NCI-H2107 treated with DMSO at 0.1 percent for 48 hours (cell line): ENCODE measurements around the gene MGAT5.

Experiments used
- DNase-seq: peaks from one replicate; lab custom pipeline; 2025; ENCODE audit not compliant: unreplicated experiment; lab: John Stamatoyannopoulos, UW

Gene MGAT5

DNA sequence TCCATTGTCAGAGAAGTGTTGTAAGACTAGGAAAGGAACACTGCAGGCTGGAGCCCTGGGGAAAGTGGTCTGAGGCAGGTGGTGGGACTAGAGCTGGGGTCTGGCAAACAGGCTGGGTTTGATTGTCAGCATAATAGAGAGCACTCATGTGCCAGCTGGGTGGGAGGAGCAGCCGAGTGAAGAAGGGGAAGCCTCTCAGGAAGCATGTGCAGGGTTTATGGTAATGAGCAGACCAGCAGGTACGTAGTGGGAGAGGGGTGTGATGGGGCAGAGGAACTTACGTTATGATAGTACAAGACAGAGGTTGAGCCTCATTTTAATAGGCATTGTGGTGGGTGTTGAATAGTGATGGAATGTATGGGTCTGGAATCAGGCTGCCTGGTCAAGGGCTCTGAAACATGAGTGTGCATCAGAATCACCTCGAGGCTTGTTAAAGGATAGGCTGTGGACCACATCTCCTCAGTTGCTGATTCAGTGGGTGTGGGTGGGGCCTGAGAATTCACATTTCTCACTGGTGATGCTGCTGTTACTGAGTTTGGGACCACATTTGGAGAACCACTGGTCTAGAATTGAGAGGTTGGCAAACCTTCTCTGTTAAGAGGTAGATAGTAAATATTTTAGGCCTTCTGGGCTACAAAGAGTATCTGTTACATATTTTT lies 1.7 kb upstream of the MGAT5 start:
- no peak for DNase-seq

DNA sequence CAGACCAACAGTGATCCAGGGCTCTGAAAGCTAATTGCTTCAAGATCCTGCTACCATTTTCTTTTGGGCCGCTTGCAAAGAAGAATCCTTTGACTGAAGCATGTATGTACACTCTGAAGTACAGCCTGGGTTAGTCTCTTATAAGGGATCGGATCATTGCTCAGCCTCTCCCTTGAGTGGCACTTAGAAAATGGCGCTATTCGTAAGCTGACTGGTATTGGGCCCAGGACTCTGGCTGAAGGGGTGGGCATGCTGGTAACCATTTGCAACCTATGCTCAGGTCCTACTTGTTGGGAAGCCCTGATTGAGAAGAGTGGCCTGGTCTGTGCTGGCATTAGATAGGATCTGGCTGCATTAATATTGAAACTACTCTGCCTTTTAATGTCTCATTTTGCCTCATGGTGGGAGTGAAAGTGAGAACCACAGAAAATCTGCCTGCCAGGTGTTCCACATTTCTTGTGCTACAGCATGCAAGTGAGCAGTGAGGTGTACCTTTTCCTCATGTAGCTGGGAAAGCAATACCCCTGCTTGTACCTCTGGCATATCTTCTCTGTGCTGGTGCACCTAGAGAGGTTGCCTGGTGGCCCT lies 661 bp upstream of the MGAT5 start:
- peak; percentile 19 for DNase-seq

DNA sequence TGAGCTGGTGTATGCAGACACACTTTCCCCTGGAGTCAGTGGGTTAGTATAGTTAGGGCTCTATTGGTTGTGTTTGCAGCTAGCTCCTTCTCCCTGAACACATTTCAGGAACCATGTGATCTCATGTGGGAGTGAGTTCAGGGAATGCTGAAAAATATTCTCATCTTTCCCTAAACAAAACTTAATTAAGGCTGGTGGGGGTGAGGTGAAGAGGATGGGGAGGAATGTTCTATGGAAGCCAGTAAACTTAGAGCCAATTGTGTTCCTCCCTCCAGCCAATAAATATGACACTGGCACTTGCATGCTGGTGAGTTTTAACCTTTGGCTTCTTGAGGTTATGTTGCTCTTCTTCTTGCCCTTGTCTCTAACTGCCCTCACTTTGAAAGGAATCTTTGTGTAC lies 952 bp downstream of the MGAT5 start:
- no peak for DNase-seq

DNA sequence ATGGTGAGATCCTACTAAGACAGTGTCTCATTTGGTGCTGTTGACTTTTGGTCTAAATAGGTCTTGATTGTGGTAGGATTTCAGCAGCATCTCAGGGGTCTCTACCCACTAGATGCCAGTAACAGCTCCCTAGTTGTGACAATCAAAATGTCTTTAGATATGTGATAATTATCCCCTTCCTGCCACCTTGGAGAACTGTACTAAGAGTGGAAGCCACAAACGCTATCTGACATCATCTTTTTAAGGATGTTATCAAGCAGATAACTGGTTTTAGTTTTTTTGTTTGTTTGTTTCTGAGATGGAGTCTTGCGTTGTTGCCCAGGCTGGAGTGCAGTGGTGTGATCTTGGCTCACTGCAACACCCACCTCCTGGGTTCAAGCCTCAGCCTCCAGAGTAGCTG lies 3.1 kb downstream of the MGAT5 start:
- no peak for DNase-seq

DNA sequence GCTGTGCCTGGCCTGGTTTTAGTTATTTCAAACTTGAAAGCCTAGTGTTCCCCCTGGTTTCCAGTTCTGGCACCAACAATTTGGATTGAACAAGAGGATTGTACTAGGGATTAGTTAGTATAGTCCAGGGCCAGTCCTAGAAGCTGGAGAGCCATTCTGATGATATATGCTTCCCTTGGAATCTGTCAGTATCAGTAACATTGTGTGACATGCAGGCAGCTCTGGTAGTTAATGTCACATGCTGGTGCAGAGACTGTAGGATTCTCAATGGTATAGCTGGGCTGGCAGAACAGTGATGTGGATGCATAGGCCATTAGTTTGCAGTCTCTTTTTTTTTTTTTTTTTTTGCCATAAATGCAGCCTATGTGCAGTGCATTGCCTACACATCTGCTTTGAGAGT lies 3.6 kb downstream of the MGAT5 start:
- DNase-seq = no peak

DNA sequence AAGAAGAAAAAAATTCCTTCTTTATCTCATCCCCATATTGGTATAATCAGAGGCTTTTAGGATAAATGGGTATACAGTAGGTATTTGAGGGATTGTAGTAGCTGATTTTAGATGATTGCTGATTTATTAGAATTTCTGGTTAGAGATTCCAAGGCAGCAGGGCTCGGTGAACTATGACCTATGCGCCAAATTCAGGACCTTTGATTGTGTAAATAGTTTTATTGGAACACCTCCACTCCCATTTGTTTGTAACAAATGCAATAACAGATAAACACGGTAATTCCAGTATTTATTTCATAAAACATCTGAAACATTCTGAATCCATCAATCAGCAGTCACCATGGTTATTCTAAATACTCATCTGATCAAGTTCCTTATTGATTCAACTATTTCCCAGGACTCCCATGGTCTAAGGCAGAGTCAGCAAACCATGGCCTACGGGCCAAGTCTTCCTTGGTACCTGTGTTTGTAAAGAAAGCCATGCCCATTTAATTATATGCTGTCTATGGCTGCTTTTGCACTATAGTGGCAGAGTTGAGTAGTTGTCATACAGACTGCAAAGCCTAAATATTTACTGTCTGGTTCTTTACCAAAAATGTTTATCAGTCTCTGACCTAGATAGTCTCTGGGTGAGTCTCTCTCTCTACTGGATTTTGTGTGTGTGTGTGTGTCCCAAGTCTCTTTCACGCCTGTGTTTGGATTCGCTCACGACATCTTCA lies 4.3 kb downstream of the MGAT5 start:
- DNase-seq = no peak

DNA sequence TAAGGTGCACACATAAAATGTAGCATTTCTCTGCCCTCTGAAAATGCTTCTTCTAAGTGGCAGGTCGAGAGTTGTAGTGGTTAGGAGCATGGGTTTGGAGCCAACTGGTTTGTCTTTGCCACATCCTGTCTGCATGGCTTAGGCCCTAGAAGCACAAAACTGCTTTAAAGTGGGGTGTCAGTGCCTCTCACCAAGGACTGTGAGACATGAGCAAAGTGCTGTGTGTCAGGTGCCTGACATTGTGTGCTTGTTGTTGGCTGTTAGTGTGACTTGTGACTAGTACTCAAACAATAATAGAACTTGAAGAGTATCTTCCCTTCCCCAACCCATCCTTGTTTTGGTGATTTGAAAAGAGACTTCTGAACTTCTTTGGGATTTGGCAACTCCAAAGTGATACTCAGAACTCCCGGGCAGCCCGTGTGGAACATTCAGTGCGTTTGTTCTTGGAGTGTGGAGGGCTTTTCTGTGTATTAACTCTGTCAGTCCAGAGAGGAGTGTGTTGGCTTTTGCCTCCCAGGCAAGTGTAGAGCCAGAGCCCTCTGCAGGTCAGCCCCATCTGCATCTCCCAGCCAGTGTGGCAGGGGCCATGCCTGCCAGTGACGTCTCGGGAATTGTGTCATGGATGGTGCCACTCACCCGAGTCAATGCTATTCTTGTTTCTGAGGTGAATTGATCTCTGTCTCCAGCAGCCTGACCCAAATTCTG lies 5.0 kb downstream of the MGAT5 start:
- DNase-seq = no peak

DNA sequence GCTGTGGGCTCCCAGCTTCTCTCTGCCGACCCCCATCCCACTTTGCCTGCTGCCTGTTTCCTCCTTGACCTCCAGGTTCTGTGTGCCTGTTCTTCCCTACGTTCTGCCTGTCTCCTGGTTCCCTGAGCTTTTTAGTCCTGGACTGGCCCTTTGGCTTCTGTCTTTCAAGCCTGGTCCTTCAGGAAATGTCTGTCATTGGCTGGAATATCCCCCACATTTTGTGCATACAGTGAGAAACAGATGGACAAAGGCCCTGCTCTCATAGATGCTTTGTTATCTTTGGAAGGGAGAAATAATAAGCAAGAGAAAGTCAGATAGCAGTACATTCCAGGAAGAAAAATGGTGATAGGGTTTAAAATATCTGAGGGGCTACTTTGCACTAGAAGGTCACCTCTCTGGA lies 5.7 kb downstream of the MGAT5 start:
- no peak for DNase-seq

DNA sequence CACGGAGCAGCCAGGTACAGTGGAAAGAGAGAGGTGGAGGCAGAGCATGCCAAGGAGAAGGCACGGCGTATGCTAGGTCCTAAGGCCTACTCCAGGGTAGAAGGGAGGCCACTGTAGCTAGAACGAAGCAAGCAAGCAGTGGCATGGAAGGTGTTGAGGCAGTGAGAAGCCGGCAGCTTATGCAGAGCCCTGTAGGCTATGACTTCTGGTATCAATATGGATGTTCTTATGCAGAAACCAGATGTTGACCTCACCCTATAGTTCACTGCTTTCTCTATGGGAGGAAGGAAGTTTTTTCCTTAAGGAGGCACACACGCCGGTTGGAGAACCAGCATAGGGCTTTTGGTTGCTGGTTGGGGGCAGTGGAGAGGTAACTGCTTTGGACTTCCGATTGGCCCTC lies 6.1 kb downstream of the MGAT5 start:
- DNase-seq = no peak

DNA sequence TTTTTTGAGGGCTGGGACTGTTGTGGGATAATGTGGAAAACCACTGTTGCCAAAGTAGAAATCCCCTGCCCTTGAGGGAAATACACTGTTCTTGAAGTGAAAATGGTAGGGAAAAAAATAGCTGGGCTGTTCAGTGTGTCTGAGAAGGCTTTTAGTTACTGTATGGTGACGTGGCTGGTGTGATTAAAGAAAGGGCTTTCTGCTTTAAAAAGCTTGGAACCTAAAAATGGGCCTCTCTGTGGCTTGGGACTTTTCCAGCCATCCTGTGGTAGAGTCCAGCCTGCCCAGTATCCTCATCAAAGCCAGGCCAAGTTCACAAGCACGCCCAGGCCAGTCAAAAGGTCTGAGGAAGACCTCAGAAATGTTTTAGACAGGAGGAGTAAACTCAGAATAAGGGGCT lies 6.8 kb downstream of the MGAT5 start:
- no peak for DNase-seq

DNA sequence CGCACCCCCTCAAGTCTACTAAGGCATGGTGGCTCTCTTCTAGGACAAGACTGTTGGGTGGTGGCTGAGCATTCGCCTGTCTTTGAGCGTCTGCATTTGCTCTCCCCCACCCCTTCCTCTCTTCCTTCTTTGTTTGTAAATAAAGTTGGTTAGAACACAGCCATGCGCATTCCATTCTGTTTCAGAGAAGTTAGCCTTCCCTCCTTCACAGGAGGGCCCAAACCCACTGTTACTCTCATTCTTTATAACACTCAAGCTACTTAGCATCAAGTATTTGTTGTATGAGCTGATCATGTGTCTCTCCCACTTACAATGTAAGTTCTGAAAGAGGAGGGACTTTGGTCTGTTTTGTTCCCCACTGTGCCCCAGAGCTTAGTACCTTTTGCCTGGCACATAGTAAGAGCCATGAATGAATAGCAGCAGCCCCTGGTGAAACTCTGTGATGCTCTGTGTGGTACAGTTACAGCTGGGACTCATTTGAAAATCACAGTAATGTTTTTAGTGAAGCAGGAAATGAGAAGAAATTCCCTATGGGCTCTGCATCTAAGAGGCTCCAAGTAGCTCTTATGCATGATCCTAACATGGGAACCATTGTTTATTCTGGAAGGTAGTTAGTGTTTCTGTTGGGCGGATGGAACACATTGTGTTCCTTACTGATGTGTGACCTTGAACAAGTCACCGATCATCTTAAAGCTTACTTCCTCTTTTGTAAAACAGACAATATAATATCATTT lies 7.7 kb downstream of the MGAT5 start:
- no peak for DNase-seq

DNA sequence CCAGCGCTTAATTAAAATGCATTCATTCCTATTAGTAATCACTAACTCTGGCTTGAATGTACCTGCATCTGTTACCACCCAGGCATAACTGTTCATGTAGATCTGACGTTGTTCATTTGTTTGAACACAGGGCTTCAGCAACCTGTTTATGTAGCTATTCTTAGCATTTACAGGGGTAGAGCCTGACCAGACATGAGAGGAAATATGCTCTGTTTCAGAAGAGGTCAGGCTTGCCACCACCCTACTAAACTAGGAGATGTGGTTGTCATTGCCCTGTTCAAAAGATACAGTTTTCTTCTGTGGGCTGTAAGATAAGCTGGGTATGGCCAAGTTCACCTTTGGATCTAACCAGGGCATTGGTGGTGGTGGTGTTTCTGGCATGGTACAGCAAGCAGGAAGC lies 8.8 kb downstream of the MGAT5 start:
- DNase-seq = no peak

DNA sequence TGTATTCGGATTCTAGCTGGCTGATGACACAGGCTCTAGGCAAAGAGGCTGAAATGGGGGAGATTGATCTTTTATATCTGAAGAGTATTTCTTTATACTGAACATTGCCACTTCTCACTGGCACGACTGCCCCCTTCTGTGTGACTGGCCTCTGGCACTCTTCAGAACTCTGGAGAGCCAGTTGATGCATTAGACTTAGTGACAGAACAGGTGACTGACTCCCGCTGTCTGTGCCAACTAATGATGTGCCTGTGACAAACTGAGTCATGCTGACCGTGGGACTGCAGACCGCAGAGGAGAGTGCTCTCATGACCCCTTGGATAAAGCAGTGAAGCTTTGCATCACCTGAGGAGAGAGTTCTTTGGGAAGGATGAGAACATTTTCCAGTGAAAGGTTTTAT lies 14.4 kb downstream of the MGAT5 start:
- DNase-seq = no peak

DNA sequence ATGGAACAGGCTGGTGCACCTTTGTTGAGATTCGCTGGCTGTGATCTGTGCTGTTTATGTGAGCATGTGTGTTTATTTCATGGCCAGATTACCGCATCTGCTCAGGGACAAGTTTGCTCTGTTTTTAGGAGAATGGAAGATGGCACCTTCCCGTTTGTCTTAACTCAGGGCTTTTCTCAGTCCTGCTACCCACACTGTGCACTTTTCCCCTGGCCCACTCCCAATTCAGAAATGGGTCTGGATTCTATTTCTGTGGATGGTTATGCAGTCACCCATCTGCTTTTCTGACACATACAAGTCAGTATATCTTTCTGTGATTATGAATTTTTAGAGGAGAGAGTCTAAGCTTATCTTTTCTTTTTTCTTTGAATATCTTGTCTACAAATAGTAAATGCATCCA lies 15.4 kb downstream of the MGAT5 start:
- no peak for DNase-seq

DNA sequence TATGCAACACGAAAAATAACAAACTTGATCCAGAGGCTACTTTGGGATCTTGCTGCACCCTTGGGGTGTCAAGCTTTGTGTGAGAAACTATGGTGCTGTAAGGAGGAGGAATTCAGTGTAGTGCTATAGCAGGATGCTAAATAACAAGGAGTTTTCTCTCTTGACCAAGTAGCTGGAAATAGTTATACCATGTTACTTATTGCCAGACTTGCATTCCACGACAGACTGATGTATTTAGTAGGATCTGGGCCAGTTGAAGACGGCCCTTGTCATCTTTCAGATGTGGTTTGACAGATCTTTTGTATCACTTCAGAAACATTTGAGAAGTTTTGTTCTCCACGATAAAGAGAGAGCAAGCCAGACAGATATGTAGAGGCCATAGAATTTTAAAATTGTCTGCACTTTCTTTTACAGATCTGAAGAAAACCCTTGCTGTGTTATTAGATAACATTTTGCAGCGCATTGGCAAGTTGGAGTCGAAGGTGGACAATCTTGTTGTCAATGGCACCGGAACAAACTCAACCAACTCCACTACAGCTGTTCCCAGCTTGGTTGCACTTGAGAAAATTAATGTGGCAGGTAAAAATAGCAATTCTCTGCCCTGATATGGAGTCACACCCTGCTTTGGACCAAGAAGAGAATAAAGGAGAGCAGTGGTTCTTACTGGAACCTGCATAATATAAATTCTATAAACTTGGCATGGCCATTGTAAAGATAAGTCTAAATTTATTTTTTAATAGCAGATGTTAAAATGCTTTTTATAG lies 16.3 kb downstream of the MGAT5 start:
- no peak for DNase-seq

DNA sequence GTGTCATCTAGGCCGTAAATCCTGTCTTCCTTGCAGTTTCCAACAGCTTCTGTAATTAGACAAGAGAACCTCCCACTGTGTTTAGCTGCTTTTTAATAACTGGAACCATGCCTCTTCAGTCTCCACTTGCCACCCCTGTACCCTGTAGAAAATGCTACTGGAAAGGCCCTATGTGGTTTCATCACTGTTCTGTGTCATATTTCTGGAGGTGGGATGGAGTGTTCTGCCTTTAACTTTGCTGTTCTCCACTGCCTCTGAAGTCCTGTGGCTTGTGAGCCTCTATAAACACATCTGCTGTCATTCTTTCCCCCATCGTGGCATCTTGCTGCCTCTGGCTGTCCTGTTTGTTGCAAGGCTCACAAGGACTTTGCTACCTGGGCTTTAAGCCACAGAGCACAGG lies 17.9 kb downstream of the MGAT5 start:
- DNase-seq = peak; percentile 31

DNA sequence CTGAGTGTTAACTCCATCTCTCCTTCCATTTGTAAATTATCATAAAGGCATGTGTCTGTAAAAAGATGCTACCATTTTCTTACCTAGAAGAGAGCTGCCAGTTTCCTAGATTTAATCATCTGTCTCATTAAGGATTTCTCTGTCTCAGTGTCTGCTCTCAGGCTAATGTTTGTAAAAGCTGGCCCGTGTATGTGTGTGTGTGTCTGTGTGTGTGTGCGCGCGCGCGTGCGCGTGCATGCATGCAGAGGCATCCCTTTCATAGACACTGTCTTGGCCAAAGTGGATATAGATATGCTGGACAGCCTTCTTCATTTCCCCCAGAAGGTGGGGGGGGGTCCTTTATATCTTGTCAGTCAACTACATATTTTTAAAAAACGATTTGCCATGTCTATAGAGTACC lies 18.9 kb downstream of the MGAT5 start:
- DNase-seq = no peak

DNA sequence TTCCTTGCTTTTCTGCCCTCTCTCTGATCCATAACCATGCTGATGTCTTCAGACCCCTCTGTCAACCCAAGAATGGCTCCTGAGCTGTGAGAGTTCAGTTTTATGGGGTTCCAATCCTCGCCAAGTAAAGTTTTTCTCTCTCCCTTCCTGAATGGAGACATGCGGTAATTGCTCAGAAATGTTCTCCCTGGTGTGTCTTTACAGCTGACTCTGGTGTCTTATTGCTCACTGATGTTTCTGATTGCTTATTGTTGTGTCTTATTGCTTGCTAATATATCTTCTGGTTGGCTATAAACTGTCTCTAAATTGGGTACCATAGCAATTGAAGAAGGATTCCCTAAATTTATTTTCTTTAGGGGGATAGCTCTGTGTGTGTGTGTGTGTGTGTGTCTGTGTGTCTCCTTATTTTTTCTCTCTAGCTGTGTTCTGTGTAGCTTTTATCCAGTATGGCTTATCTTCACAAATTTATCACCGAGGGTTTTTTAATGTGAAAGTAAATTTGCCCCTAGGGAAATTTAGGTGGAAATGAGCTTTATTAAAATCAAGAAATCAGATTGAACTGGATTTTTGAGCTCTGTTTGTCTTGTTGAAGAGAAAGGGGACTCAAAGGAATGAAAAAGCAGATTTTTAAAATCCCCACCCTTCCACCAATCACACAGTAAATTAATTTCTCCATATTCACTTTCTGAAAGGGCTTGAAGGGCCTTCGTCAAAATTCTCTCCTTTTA lies 19.5 kb downstream of the MGAT5 start:
- DNase-seq = no peak

DNA sequence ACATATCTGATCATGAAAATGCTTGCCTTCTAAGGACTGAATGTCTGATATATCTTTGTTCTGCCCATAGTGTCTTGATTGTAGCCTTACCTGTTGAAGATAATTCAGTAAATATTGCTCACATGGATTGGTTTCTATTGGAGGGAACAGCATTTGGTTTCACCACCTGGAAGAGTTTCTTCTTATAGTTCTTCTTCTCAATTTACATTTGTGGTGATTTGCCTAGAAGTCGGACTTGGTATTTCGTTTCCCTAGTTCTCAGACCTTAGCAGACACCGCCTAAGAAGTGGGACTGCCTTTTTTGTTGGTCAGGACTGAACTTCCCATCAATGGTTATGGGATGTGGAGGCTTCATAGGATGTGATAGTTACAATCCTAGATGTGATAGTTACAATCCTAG lies 20.2 kb downstream of the MGAT5 start:
- no peak for DNase-seq
